ENCODE data around the gene BRPF3. TPM values are rescaled to one million over a fixed set of nuclear protein-coding genes. Genes with fewer than 3 reads are reported as not detected.

BRPF3 gene
- total and polyA plus RNA-seq, 11 donors, result 8.2 to 29.1 (median 17.6) TPM

GRCh38 chr6:36277946-36278470, 81.5 kb downstream of the BRPF3 start:
- intact Hi-C loops (cut with DNase I), result no loop called here
- peaks cover 0 to 7% (median 0%) of the 10 kb centered on the region in 12 donors for H3K4me1 ChIP-seq
- 64 to 75% (median 73%) methylated on average over 2 of the region's 2 CpGs for WGBS, 4 donors
- peaks cover 0 to 35% (median 3%) of the 10 kb centered on the region in 9 donors for H3K27me3 ChIP-seq
- TF ChIP-seq POLR2A (IDR thresholded peaks at IDR 0.05) (no peak), CTCF (IDR thresholded peaks at IDR 0.05) (no peak)
- H3K4me3 ChIP-seq, result no peak overlapping the region
- H3K36me3 ChIP-seq, result no peaks in the 10 kb centered on the region
- no peak overlapping the region for H3K27ac ChIP-seq
- H3K9me3 ChIP-seq, result peaks cover 0 to 4% (median 0%) of the 10 kb centered on the region in 12 donors
- no peak for ATAC-seq
- DNase-seq, result no peak

- TF ChIP-seq POLR2A (IDR thresholded peaks at IDR 0.05) (no peak), CTCF (IDR thresholded peaks at IDR 0.05) (no peak)
- intact Hi-C loops (cut with DNase I), result no loop called here
- no peak for DNase-seq
- no peak overlapping the region for H3K4me3 ChIP-seq
- no peak overlapping the region for H3K27ac ChIP-seq
- H3K36me3 ChIP-seq, result no peaks in the 10 kb centered on the region
- H3K4me1 ChIP-seq, result peaks cover 0 to 7% (median 0%) of the 10 kb centered on the region in 12 donors
- peaks cover 3 to 40% (median 12%) of the 10 kb centered on the region in 9 donors for H3K27me3 ChIP-seq
- peaks cover 0 to 8% (median 0%) of the 10 kb centered on the region in 12 donors for H3K9me3 ChIP-seq
- no peak for ATAC-seq
- 61 to 72% (median 69%) methylated on average over 3 of the region's 3 CpGs for WGBS, 4 donors
These were observed 83.9 kb downstream of the BRPF3 start for GRCh38 chr6:36280467-36280866.

- H3K27ac ChIP-seq, result no peak overlapping the region
- no peak overlapping the region for H3K4me3 ChIP-seq
- no peaks in the 10 kb centered on the region for H3K36me3 ChIP-seq
- DNase-seq (no peak), ATAC-seq (no peak)
- intact Hi-C loops (cut with DNase I), result no loop called here
- peaks cover 0 to 8% (median 0%) of the 10 kb centered on the region in 12 donors for H3K9me3 ChIP-seq
- WGBS, 4 donors, result 78 to 89% (median 86%) methylated on average over 4 of the region's 4 CpGs
- H3K4me1 ChIP-seq, result peaks cover 0 to 7% (median 0%) of the 10 kb centered on the region in 12 donors
- peaks cover 6 to 45% (median 15%) of the 10 kb centered on the region in 9 donors for H3K27me3 ChIP-seq
- TF ChIP-seq CTCF (IDR thresholded peaks at IDR 0.05) (no peak), POLR2A (IDR thresholded peaks at IDR 0.05) (no peak)
These were observed 84.4 kb downstream of the BRPF3 start for GRCh38 chr6:36280983-36281382.

Other genes starting within 250 kb of the BRPF3 start
- under 1 TPM in 4 of 9 donors, not detected in 5; 0.08 to 0.36 (median 0.32) TPM for gene SLC26A8, start 172.1 kb upstream of the BRPF3 start, total RNA-seq
- gene SLC26A8, start 172.1 kb upstream of the BRPF3 start, polyA plus RNA-seq, result under 1 TPM in 1 of 2 donors, not detected in 1; 0.08 TPM
- 10 to 100 TPM; 24.3 to 46.5 (median 34.9) TPM for gene MAPK14, start 168.9 kb upstream of the BRPF3 start, total RNA-seq
- 10 to 100 TPM in 1 of 2 donors, 1 to 10 TPM in 1; 7.0 to 32.3 TPM for gene MAPK14, start 168.9 kb upstream of the BRPF3 start, polyA plus RNA-seq
- gene MAPK13, start 66.2 kb upstream of the BRPF3 start, total RNA-seq, result 10 to 100 TPM in 1 of 9 donors, 1 to 10 TPM in 2, under 1 TPM in 6; 0.24 to 16.8 (median 0.56) TPM
- 1 to 10 TPM in 1 of 2 donors, under 1 TPM in 1; 0.53 to 1.5 TPM for gene MAPK13, start 66.2 kb upstream of the BRPF3 start, polyA plus RNA-seq
- under 1 TPM in 1 of 9 donors, not detected in 8; 0.41 TPM for gene PNPLA1, start 73.3 kb downstream of the BRPF3 start, total RNA-seq
- gene PNPLA1, start 73.3 kb downstream of the BRPF3 start, polyA plus RNA-seq, result under 1 TPM in 1 of 2 donors, not detected in 1; 0.06 TPM
- gene BNIP5, start 140.1 kb downstream of the BRPF3 start, total RNA-seq, result not detected
- not detected for gene BNIP5, start 140.1 kb downstream of the BRPF3 start, polyA plus RNA-seq
- gene ETV7, start 190.9 kb downstream of the BRPF3 start, total RNA-seq, result 1 to 10 TPM in 2 of 9 donors, under 1 TPM in 2, not detected in 5; 0.17 to 5.1 (median 1.2) TPM
- gene ETV7, start 190.9 kb downstream of the BRPF3 start, polyA plus RNA-seq, result under 1 TPM; 0.06 to 0.30 TPM
- gene PXT1, start 246.1 kb downstream of the BRPF3 start, total RNA-seq, result under 1 TPM in 4 of 9 donors, not detected in 5; 0.21 to 0.59 (median 0.40) TPM
- gene PXT1, start 246.1 kb downstream of the BRPF3 start, polyA plus RNA-seq, result under 1 TPM; 0.11 to 0.26 TPM
- 10 to 100 TPM; 25.0 to 43.9 (median 29.0) TPM for gene KCTD20, start 246.3 kb downstream of the BRPF3 start, total RNA-seq
- 10 to 100 TPM in 1 of 2 donors, 1 to 10 TPM in 1; 8.3 to 25.6 TPM for gene KCTD20, start 246.3 kb downstream of the BRPF3 start, polyA plus RNA-seq